COLO668 (cell line): Measurements from ENCODE around the gene EPS8L3.
"Not testable (repeated sequence)": the region's sequence is repeated elsewhere in the genome, so short reads cannot be mapped to it uniquely, and the experiment has no call there.

Source experiments
- DNase-seq: peaks from one replicate; lab custom pipeline; 2025; ENCODE audit not compliant: unreplicated experiment; lab: John Stamatoyannopoulos, UW

The EPS8L3 gene

DNA sequence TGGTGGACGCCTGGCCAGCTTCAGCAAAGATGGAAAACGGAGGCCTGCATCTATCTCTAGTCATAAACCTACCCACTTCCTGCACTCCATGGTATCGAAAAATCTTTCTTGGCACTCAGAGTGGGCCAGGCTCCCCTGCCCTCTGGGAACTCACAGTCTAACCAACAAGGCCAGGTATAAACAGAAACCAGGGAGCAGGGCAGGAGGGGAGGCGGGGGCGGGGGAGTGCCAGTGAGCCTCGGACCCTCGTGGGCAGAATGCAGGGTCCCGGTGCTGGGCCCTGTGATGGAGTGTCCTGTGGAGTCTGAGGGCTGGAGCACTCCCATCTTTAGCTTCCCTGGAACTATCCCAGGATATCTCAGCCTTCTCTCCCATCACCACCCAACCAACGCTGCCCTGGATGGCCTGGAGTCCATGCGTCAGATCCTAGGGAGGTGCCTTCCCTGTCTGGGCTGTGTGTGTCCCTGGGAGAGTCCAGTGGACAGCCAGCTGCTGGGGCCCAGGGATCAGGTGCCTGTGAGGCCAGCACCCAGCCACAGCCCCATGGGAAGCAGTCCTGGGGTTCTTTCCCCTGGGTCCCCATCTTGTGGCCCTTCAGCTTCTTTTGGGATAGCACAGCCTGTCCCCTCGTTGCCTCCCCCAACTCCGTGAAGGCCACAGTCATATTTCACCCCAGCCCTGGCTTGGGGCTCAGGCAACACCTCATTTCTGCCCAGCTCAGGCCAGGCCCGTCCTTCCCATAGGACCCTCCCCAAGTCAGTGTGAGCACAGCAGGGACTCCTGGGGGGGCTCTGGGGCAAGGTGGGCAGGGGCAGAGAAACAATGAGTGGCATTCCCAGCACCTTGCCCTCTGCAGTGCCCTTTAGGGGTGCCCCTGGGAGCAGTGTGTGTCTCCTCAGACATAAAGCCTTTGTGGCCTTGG, 1.1 kb upstream of the EPS8L3 start:
- DNase-seq: no peak

DNA sequence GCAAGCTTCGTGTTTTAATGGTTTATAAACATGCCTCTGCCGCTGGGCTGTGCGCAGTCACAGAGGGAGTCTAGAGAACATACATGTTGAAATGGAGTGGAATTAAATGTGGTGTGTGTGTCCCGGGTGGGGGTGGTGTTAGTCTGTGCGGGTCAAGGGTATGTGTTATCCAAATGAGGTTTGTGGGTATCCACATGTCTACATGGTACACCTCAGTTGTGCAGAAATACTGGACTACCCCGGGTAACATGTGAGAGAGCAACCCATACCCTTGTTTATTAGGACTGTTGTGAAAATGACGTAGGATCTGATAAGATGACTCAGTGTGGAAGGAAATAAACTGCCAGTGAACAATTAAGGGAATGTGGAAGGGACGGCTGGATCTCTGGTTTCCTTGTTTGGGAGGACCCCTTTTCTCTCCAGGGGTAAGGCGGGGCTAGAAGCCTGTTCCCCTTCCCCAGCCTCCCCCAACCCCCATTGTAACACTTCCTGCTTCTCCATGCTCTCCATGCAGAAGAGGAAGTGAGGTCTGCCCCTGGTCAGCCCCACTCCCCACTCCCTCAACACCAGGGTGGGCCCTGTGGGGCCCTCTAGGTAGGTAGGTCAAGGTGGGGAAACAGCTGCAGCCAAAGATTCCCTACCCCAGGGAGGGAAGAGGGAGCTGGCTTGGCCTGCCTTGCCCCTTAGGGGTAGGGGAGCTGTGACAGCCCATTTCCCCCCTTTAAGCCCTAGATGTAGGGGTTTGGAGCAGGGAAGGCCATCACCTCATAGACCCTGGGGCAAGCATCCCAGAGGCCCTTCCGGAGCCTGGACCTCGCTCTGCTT, 690 bp downstream of the EPS8L3 start:
- no peak for DNase-seq

DNA sequence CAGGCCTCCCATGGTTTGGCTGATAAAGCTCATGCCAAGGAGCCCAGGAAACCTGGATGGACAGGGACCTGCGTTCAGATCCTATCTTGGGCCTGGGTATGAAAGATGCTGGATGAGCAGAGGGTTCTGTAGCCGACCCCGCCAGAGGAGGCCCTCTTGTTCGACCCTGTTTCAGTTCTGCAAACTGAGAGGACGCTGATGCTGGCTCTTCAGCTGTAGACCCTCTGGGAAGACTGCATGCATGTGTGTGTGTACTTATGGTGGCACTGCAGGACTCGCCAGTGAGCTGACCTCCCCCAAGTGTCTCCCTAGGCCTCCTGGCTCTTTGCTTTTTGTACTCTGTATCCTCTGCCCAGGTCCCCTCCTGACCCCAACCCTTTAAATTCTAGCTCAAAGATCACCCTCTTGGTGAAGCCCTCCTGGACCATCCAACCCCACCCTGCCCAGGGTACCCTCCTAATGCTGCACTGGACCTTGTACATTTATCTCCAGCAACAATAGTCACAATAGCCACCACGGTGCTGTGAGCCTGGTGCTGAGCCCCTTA, 1.6 kb downstream of the EPS8L3 start:
- no peak for DNase-seq

DNA sequence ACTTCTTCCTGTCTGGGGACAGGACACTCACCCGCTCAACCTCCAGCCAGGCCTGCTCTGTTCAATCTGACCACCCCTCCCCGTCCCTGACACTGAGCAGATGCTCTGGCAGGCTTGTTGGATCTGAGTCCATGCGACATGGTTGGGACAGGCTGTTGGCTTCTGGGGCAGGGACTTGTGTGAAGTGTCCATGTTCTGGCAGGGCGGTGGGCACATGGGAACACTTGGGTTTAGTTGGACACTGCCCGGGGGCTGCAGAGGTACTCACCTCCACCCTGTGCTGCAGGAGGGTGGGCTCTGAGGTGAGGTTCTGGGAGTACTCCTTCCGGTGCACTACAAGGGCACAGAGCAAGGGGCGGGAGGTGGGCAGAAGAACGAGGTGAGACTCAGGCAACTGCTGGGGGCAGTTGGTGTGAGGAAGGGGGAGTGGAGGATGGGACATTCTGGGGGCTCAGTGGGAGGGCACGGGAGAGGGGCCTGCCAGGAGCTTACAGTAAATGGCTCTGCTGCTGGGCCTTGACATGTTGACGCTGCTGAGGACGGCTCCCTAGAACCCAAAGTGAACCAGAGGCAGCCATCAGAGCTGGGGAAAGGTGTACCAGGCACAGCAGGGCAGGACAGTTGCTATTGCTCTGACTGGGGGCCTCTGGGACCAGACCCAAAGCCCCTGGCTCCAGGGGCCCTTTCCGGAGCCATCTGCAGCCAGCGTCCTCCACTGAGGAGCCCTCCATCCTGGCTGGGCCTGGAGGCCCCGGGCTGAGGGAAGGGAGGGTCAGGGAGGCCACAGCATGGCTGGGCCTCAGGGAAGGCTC, 2.3 kb downstream of the EPS8L3 start:
- DNase-seq: no peak

DNA sequence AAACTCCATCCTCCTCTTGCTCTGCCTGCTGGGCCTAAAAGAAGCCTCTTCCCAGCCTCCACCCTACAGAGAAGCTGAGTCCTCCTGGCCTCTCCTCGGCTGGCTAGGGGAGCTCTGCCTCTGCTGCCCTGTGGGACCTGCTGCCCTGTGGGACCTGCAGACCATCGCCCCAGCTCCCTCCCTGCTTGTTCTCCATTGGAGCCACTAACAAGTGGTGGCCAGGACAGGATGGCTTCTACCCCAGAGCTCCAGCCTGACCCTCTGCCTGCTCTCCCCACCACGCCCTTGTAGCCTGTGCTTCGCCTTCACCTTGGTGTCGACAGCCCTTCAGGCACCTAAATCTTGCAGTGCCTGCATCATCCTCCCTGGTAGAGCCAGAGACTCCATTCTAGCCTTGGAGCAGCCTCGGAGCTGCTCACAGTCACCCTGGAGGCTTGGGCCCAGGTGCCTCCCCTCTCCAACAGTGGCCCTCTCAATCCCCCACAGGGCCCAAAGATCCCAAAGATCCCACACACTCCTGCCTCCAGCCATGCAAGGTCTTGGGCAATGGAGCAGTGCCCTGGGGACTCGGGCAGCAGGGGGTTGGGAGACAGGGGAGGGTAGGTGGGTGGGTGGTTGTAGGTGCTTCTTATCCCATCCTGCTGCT, 3.0 kb downstream of the EPS8L3 start:
- no peak for DNase-seq

DNA sequence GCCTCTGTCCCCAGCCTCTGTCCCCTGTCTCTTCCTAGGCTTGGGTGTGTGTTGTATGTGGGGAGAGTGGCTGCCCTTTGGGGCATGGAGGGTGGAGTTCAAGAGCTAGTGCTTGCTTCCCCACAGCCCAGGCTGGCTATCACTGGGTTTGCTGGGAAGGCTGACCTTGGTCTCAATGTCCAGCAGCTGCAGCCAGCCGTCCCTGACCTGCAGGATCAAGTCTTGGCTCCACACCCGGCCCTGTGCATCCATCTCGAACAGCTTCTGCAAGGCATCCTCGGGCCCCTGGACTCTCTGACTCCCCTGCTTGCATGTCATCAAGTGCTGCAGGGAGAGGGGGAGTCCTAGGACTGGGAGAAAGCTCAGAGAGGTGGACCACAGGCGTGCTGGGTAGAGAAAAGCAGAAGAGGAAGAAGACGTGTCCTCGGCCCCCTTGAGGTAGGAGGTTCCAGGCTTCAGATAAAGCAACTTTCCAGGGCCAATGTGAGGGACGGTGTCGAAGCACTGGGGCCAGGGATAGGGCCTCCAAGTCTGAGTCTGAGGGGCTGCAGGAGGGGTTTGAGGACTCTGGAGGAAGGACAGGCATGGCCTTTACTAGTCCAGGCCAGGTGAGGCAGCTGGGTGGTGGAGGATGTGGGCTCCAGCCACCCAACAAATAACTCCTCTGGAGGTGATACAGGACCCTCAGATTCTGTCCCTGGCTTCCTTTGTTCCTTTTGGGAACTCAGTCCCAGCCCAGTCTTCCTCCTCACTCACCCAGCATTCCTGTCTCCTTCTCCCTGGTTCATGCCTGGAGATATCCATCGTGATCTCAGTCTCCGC, 4.0 kb downstream of the EPS8L3 start:
- no peak for DNase-seq

DNA sequence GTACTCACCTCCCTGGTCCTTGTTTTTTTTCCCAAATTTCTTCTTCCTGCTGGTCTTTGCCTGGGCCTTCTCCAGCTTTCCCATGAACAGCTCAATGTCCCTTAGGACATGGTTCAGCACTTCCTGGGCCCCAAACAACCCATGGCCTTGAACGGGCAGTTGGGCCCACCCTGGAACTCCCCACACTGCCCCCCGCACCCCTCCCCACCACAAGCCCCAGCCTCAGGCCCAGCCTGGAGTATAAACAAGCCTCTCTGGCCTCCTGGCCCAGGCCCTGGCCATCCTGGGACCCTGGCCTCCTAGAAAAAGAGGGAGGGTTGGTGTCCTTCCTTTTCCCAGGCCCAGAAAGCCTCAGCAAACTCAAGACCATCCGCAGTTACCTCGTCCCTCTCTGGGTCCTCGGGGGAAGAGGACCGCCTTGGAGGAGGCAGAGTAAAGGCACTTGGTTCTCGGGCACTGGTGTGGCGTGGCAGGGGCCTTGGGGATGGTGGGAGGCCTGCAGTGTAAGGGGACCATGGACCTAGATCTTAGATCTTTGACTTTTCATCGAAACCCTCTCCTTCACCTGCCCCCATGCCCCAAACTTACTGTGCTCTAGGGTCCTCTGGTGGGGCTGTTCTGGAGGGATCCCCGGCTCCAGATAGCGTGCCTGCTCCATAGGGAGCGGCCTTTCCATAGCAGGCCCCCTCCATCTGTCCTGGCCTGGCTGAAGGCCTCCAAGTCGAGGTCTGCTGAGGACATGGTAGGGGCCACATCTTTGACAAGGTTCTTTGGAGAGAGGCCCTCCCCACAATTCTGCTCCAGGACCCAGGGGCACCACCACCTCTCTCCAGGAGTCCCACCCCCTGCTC, 5.6 kb downstream of the EPS8L3 start:
- no peak for DNase-seq

DNA sequence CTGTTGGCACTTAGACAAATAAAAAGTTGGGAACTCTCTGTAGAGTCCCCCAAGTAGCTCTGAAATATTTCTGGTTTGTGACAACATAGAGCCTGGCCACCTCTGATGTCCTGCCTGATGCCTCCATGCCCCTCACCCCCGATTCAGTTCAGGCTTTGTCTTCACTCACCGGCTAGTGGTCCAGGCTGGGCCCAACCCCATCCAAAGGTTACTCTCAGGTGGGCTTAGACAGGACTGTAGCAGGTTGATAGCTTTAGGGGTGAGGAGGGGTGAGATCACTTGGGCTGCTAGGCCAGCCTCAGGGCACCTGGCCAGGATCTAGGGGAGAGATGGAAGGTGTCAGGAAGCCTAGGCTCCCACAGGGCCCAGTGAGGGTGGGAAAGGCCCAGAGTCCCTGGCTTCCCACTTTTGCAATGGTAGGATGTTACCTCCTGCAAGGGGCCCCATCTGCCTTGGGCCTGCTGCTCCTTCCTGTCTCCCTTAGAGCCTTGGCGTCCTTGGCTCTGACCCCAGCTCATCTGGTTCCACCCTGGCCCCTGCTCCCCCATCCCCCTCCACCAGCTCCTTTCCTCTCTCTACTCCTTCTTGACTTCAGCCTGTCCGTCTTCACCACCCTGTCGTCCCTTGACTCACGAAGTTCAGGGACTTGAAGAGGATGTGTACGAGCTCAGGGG, 6.7 kb downstream of the EPS8L3 start:
- no peak for DNase-seq

DNA sequence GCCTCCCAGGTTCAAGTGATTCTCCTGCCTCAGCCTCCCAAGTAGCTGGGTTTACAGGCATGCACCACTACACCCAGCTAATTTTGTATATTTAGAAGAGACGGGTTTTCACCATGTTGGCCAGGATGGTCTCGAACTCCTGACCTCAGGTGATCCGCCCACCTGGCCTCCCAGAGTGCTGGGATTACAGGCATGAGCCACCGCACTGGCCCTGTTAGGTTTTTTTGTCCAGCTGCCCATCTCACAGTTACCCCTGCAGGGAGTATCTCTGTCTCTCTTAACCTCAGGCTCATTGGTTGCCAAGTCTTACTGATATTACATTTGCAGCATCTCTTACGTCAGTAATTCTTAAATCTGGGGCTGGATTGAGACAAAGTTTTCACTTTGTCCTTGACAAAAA, 7.4 kb downstream of the EPS8L3 start:
- not testable (repeated sequence) for DNase-seq

DNA sequence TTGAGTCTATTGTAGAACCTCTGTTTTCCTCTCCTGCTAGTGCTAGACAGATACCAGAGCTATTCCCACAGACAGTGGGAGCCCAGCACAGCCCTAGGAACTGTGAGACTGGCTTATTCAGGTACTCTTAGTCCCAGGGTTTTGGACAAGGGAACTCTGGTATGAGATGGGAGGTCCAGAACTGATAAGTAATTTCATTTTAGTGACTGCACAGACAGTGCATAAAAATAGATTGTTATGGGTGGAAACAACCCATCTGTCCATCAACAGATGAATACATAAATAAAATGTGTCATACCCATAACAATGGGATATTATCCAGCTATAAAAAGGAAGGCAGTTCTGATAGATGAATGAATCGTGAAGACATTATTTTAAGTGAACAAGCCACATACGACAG, 9.0 kb downstream of the EPS8L3 start:
- DNase-seq: no peak

DNA sequence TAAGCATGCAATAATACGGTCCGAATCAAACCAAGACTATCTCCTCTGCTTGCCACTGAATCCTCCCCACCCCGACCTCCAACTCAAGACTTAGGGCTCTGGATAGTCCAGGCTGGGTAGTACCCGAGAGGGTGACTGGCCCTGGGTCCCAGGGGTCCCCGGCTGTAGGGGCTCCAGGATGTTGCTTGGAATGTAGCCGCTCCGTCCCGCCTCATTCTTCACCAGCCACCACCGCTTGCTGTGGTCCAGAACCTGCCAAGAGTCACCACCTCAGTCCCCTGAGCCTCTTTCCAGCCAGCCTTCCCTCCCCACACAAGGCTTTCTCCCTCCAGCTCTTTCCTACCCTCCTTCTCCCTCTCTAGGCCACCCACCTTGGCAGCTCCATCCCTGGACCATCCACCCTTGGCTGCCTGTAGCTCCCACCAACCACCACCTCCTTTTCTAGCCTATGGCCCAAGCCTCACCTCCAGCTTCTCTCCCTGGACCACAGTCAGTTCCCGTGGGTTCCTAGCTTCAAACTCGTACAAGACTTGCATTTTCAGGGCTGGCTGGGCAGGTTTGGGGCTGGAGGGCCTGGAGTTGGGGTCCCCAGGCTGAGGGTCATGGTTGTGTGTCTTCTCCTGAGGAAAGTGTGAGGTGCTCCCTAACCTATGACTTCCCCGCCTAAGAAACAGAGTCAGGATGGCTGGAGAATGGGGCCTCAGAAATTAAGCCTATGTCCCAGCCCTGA, 12.0 kb downstream of the EPS8L3 start:
- DNase-seq: no peak

DNA sequence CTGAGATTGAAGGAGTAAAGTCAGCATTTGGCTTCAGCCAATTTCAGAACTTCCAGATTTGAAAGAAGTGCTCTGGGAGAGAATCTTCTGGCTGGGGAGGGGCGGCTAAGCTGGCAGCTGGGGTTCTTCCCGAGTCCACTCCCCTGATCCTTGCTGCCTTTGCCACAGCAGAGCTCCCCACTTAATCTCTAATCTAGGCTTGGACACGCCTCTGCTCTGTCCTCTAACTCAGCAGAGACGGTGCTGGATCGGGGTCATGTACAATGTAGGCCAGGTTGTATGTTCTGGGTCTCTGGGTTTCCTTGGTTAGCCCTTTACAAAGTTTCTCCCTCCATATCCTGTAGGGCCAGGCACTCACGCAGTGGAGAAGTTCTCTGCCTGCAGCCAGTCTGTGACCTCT, 12.8 kb downstream of the EPS8L3 start:
- DNase-seq: no peak

DNA sequence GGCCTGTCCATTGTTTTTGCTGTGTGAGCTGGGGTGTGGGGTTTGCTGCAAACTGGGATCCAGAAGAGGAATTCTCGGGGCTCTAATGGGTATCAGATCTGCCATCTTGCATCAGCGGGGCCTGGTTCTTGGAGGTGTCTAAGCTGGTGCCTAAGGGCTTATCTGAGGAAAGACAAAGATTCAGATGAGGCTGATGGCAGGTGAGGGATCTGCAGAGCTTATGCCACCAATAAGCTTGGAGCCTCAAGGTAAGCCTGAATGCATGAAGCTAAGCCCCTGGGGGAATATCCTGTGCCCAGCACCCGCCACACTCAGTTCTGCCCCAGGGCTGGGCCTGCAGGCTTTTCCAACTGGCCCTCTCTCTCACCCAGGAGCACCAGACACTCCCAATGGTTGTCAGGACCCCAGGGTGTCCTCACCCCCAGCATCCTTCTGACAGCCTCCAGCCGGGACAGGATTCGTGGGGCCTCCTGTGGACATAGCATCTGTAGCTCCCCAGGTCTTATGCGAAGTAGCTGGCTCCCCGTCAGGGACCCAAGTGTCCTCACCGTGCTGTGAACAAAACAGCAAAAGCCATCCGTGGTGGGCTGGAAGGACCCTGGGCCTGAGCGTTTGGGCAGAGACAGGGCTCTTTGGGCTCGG, 13.4 kb downstream of the EPS8L3 start:
- no peak for DNase-seq

DNA sequence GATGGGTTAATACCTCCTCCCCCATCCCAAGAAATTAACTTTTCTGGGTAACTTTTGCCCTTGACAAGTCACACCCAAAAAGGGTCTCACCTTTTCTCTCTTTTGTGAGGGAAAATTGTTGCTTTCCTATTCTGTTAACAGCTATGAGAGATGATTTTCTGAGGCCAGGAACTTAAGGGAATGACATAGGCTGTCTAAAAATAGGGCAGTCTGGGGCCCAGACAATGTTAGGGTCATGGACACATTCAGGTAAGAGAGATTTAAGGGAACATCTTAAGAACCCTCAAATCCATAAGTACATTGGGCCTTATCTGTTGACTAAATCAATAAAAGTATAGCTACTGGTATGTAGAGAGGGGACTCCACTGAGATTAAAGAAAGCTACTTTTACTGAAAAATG, 14.5 kb downstream of the EPS8L3 start:
- DNase-seq: no peak

DNA sequence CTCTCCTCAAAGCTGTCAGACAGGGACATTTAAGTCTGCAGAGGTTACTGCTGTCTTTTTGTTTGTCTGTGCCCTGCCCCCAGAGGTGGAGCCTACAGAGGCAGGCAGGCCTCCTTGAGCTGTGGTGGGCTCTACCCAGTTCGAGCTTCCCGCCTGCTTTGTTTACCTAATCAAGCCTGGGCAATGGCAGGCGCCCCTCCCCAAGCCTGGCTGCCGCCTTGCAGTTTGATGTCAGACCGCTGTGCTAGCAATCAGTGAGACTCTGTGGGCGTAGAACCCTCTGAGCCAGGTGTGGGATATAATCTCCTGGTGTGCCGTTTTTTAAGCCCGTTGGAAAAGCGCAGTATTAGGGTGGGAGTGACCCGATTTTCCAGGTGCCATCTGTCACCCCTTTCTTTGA, 15.4 kb downstream of the EPS8L3 start:
- DNase-seq: not testable (repeated sequence)

DNA sequence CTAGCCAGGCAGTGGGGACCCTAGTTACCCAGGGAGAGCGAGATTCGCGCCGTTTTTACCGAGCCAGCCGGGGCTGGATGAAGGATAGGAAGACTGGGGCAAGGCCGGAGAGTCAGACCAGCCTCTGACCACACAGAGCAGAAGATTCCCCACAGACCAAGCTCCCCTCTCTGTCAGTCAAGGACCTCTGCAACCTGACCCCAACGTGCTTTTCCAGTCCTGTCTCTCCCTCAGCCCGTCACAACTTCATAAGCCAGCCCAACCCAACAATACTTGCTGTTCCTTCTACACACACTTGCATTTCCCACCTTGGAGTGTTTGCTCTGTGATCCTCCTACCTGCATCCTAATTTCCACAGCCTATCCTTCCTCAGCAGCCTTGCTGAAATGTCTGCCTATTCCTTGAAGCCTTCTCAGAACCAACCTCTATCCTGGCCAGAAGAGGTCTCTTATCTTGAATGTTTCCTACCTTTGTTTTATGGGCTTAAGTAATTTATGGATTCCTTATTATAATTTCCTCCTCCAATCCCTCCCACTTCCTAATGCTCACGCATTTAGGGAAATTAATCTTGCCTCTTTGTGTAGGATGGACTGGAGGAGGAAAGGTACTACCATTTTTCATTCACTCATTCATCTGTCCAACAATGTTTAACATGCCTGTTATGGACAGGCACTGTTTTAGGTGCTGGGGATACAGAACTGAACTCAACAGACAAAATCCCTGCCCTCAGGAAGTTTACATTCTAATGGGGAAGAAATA, 22.9 kb downstream of the EPS8L3 start, which contains the start of gene GSTM3:
TSS of gene GSTM3 (minus strand) at position 424 of the 759 bp plus-strand sequence. CDS start 751 bp downstream, outside the sequence.
- DNase-seq: no peak
